Measurements from ENCODE around the gene SLC19A1. TPM values are rescaled to one million over a fixed set of nuclear protein-coding genes. Genes with fewer than 3 reads are reported as not detected.
"Not testable (repeated sequence)": the region's sequence is repeated elsewhere in the genome, so short reads cannot be mapped to it uniquely, and the experiment has no call there.

SLC19A1 gene
- total and polyA plus RNA-seq, 7 donors: 1.4 to 3.8 (median 2.3) TPM

GRCh38 chr21:45531393-45532215 lies 10.6 kb downstream of the SLC19A1 start:
- H3K27ac ChIP-seq: no peak overlapping the region
- ATAC-seq (no peak), DNase-seq (peak; percentile 11 to 42)
- no peak for TF ChIP-seq CTCF (IDR thresholded peaks at IDR 0.05)
- H3K4me3 ChIP-seq: no peak overlapping the region
- H3K36me3 ChIP-seq (ENCODE audit: insufficient read depth in 1 of 2, low read depth in 1 of 2): no peaks in the 10 kb centered on the region
- H3K9me3 ChIP-seq: no peaks in the 10 kb centered on the region
- no peaks in the 10 kb centered on the region for H3K27me3 ChIP-seq (ENCODE audit: insufficient read depth in 3 of 3, low read length in 2 of 3)
- intact Hi-C loops (cut with DNase I): no loop called here
- 97 to 98% (median 97%) methylated on average over 66 to 76 of the region's 76 CpGs for WGBS, 3 donors
- peaks cover 9% of the 10 kb centered on the region for H3K4me1 ChIP-seq

- H3K27ac ChIP-seq; ATAC-seq; H3K36me3 ChIP-seq (ENCODE audit: insufficient read depth in 1 of 2, low read depth in 1 of 2); H3K4me3 ChIP-seq; H3K9me3 ChIP-seq; H3K4me1 ChIP-seq; intact Hi-C loops (cut with DNase I); H3K27me3 ChIP-seq (ENCODE audit: insufficient read depth in 3 of 3, low read length in 2 of 3): not testable (repeated sequence)
- DNase-seq: peak in 1 of 2 donors; percentile 26
- WGBS, 3 donors: 96 to 97% (median 96%) methylated on average over 14 to 17 of the region's 17 CpGs
Observed at GRCh38 chr21:45531114-45531392, 11.2 kb downstream of the SLC19A1 start.

GRCh38 chr21:45530423-45531113 lies 11.7 kb downstream of the SLC19A1 start:
- H3K36me3 ChIP-seq (ENCODE audit: insufficient read depth in 1 of 2, low read depth in 1 of 2): no peaks in the 10 kb centered on the region
- DNase-seq (peak; percentile 7 to 45), ATAC-seq (no peak)
- H3K4me3 ChIP-seq: no peak overlapping the region
- intact Hi-C loops (cut with DNase I): no loop called here
- no peak for TF ChIP-seq CTCF (IDR thresholded peaks at IDR 0.05)
- 96 to 98% (median 97%) methylated on average over 48 to 50 of the region's 50 CpGs for WGBS, 3 donors
- no peak overlapping the region for H3K27ac ChIP-seq
- H3K9me3 ChIP-seq: no peaks in the 10 kb centered on the region
- H3K4me1 ChIP-seq: peaks cover 9% of the 10 kb centered on the region
- H3K27me3 ChIP-seq (ENCODE audit: insufficient read depth in 3 of 3, low read length in 2 of 3): no peaks in the 10 kb centered on the region

- Histone ChIP-seq H3K9me3 (no peaks in the 10 kb centered on the region), H3K4me3 (no peak overlapping the region), H3K27me3 (ENCODE audit: insufficient read depth in 3 of 3, low read length in 2 of 3) (no peaks in the 10 kb centered on the region), H3K4me1 (peaks cover 9% of the 10 kb centered on the region), H3K27ac (no peak overlapping the region), H3K36me3 (ENCODE audit: insufficient read depth in 1 of 2, low read depth in 1 of 2) (no peaks in the 10 kb centered on the region)
- TF ChIP-seq CTCF (IDR thresholded peaks at IDR 0.05): no peak
- intact Hi-C loops (cut with DNase I): no loop called here
- 86 to 96% (median 95%) methylated on average over 11 of the region's 11 CpGs for WGBS, 3 donors
- no peak for ATAC-seq
- peak in 1 of 2 donors; percentile 20 for DNase-seq
Observed at GRCh38 chr21:45529785-45530422, 12.3 kb downstream of the SLC19A1 start.
